ENCODE data around the gene LYSET.
"Not testable (repeated sequence)": the region's sequence is repeated elsewhere in the genome, so short reads cannot be mapped to it uniquely, and the experiment has no call there.

GRCh38 chr14:93169619-93170018 is 15.5 kb upstream of the LYSET start:
- not testable (repeated sequence) for TF ChIP-seq CTCF (IDR thresholded peaks at IDR 0.05; ENCODE audit: insufficient read depth, low read length); POLR2AphosphoS5 (IDR thresholded peaks at IDR 0.05; ENCODE audit: low read depth); REST (IDR thresholded peaks at IDR 0.05; ENCODE audit: insufficient replicate concordance, low read depth); GABPA (IDR thresholded peaks at IDR 0.05; ENCODE audit: low read depth); SPI1 (IDR thresholded peaks at IDR 0.05; ENCODE audit: borderline replicate concordance, low read depth)
